Mucosa of rectum (tissue), 2 donors: ENCODE measurements around the gene CAMTA1.
"Not testable (repeated sequence)": the region's sequence is repeated elsewhere in the genome, so short reads cannot be mapped to it uniquely, and the experiment has no call there.

Experiments
- H3K27ac ChIP-seq, 2 donors: one replicate each; pipeline ENCODE4 v1.7.0; 2013; ENCODE audit warnings: inconsistent platforms in 2 of 2, low read depth in 2 of 2, low read length in 2 of 2
- H3K27me3 ChIP-seq, 2 donors: one replicate each; pipeline ENCODE4 v1.7.0; 2013; ENCODE audit warnings: low read length in 2 of 2; ENCODE audit not compliant: control insufficient read depth in 2 of 2, insufficient read depth in 2 of 2
- H3K36me3 ChIP-seq, 2 donors: one replicate each; pipeline ENCODE4 v1.7.0; 2013; ENCODE audit warnings: low read length in 2 of 2; ENCODE audit not compliant: control insufficient read depth in 2 of 2, insufficient read depth in 2 of 2
- H3K4me1 ChIP-seq, 2 donors: one replicate each; pipeline ENCODE4 v1.7.0; 2013; ENCODE audit warnings: low read length in 2 of 2, mild to moderate bottlenecking in 1 of 2; ENCODE audit not compliant: control insufficient read depth in 2 of 2, insufficient read depth in 2 of 2
- H3K4me3 ChIP-seq, 2 donors: one replicate each; pipeline ENCODE4 v1.7.0; 2013; ENCODE audit warnings: low read length in 2 of 2
- H3K9ac ChIP-seq, 2 donors: one replicate each; pipeline ENCODE4 v1.7.0; 2013; ENCODE audit warnings: low read length in 2 of 2, low read depth in 1 of 2, mild to moderate bottlenecking in 1 of 2
- H3K9me3 ChIP-seq, 2 donors: one replicate each; pipeline ENCODE4 v1.7.0; 2013; ENCODE audit warnings: low read length in 2 of 2; ENCODE audit not compliant: control insufficient read depth in 2 of 2
- donor health status: healthy.
- donor health status: Normal muscosa, but diverticular disease.

CAMTA1 gene

GRCh38 chr1:7703321-7704213, 918.3 kb downstream of the CAMTA1 start:
- H3K36me3 ChIP-seq = no peaks in the 10 kb centered on the region
- no peak overlapping the region for H3K9ac ChIP-seq
- H3K27me3 ChIP-seq = peaks cover 3 to 9% of the 10 kb centered on the region in 2 donors
- H3K9me3 ChIP-seq = no peaks in the 10 kb centered on the region
- H3K27ac ChIP-seq = no peak overlapping the region
- H3K4me1 ChIP-seq = peaks cover 0 to 6% of the 10 kb centered on the region in 2 donors
- H3K4me3 ChIP-seq = no peak overlapping the region

DNA sequence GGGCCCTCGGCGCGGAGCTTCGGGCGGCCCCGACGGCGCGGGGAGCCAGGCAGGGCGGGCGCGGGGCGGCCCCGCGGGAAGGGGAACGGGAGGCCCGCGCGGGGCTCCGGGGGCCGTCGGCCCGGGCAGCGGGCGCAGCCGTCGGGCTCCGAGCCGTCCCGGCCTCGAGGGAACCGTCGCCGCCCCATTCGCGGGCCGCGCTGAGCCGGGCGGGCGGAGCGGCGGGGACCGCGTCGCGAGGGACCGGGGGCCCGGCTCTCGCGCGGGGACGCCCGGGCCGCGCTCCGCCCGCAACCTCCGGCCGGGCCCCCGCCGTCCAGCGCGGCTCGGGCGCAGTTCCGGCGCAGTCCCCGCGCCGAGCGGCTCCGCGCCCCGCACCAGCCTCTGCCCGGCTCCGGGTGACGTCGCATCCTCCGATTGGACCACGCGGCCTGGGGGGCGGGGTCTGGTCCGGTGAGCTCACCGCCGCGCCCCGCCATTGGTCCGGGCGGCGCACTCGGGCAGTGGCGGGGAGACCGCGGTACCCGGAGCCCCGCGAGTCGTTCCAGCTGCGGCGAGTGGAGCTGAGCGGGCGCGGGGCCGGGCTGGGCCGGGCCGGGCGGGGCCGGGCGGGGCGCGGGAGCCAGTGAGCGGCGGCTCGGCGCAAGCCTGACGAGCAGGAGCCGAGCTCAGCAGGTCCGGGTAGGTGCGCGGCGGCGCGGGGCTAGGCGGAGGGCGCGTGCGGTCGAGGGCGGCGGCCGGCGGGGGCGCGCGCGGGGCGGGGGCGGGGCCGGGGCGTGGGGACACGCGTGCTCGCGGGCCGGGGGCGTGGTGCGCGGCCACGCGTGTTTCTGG, 919.2 kb downstream of the CAMTA1 start:
- no peaks in the 10 kb centered on the region for H3K9me3 ChIP-seq
- peaks cover 3 to 9% of the 10 kb centered on the region in 2 donors for H3K27me3 ChIP-seq
- H3K4me1 ChIP-seq = peaks cover 0 to 6% of the 10 kb centered on the region in 2 donors
- no peaks in the 10 kb centered on the region for H3K36me3 ChIP-seq
- H3K4me3 ChIP-seq = peak overlapping the region in 1 of 2 donors; percentile 60
- no peak overlapping the region for H3K27ac ChIP-seq
- H3K9ac ChIP-seq = peak overlapping the region in 1 of 2 donors; percentile 53

GRCh38 chr1:7705048-7705907, 920.0 kb downstream of the CAMTA1 start:
- no peaks in the 10 kb centered on the region for H3K9me3 ChIP-seq
- no peaks in the 10 kb centered on the region for H3K36me3 ChIP-seq
- H3K4me3 ChIP-seq = peak overlapping the region; percentile 31 to 60
- H3K27me3 ChIP-seq = peaks cover 3 to 9% of the 10 kb centered on the region in 2 donors
- no peak overlapping the region for H3K27ac ChIP-seq
- H3K4me1 ChIP-seq = peaks cover 0 to 6% of the 10 kb centered on the region in 2 donors
- H3K9ac ChIP-seq = peak overlapping the region in 1 of 2 donors; percentile 53

DNA sequence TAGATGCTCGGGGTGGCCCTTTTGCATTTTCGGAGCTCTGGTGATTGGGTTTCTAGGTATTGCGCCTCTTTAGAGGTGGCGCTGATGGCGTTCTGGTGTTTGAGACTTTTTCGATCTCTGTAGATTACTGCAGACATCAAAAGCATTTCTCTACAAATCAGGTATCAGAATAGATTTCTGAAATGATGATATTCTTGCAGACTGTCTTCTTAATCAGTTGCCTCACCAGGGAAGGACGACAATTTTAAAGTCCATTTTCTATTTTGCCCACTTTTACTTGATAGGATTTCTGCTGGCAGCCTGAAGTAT, 920.6 kb downstream of the CAMTA1 start:
- Histone ChIP-seq H3K27me3 (peaks cover 3 to 9% of the 10 kb centered on the region in 2 donors), H3K9ac (no peak overlapping the region), H3K27ac (no peak overlapping the region), H3K4me1 (peaks cover 0 to 6% of the 10 kb centered on the region in 2 donors), H3K36me3 (no peaks in the 10 kb centered on the region), H3K9me3 (no peaks in the 10 kb centered on the region), H3K4me3 (peak overlapping the region; percentile 31 to 37)

- Histone ChIP-seq H3K36me3 (no peaks in the 10 kb centered on the region), H3K27me3 (peaks cover 0 to 4% of the 10 kb centered on the region in 2 donors), H3K9ac (no peak overlapping the region), H3K27ac (no peak overlapping the region), H3K4me1 (peaks cover 0 to 6% of the 10 kb centered on the region in 2 donors), H3K9me3 (no peaks in the 10 kb centered on the region), H3K4me3 (no peak overlapping the region)
Observed at GRCh38 chr1:7707527-7707926, 922.3 kb downstream of the CAMTA1 start.

DNA sequence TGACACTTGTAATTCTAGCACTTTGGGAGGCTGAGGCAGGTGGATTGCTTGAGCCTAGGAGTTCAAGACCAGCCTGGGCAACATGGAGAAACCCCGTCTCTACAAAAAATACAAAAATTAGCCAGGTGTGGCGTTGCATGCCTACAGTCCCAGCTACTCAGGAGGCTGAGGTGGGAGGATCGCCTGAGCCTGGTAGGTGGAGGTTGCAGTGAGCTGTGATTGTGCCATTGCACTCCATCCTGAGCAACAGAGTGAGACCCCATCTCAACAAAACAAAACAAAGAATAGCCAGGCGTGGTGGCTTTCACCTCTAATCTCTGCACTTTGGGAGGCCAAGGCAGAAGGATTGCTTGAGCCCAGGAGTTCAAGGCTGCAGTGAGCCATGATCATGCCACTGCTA, 922.8 kb downstream of the CAMTA1 start:
- H3K36me3 ChIP-seq, H3K27me3 ChIP-seq, H3K4me1 ChIP-seq, H3K27ac ChIP-seq, H3K9ac ChIP-seq, H3K4me3 ChIP-seq, H3K9me3 ChIP-seq: not testable (repeated sequence)

- Histone ChIP-seq H3K9me3 (no peaks in the 10 kb centered on the region), H3K36me3 (no peaks in the 10 kb centered on the region), H3K4me3 (no peak overlapping the region), H3K27me3 (no peaks in the 10 kb centered on the region), H3K9ac (no peak overlapping the region), H3K27ac (no peak overlapping the region), H3K4me1 (no peaks in the 10 kb centered on the region)
Observed at GRCh38 chr1:7710859-7711258, 925.6 kb downstream of the CAMTA1 start.

GRCh38 chr1:7712731-7713323, 927.6 kb downstream of the CAMTA1 start:
- no peaks in the 10 kb centered on the region for H3K27me3 ChIP-seq
- no peaks in the 10 kb centered on the region for H3K4me1 ChIP-seq
- H3K36me3 ChIP-seq = no peaks in the 10 kb centered on the region
- H3K9me3 ChIP-seq = no peaks in the 10 kb centered on the region
- H3K9ac ChIP-seq = no peak overlapping the region
- no peak overlapping the region for H3K4me3 ChIP-seq
- no peak overlapping the region for H3K27ac ChIP-seq

DNA sequence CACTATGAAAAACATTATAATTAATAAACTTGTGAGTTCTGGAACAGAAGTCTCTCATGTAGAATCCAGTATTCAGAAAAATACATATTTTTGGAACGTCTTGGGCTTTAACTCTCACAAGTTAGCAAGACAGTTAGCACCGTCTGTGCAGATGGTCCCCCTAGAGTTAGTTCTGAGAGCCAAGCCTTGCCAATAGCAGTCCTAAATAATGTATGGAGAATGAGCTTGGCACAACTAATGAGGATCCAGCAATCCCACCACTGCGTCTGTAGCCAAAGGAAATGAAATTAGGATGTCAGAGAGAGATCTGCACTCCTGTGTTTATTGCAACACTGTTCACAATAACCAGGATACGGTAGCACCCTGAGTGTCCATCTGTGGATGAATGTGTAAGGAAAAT, 931.3 kb downstream of the CAMTA1 start:
- Histone ChIP-seq H3K9me3 (no peaks in the 10 kb centered on the region), H3K9ac (no peak overlapping the region), H3K36me3 (no peaks in the 10 kb centered on the region), H3K27ac (no peak overlapping the region), H3K27me3 (no peaks in the 10 kb centered on the region), H3K4me1 (no peaks in the 10 kb centered on the region), H3K4me3 (no peak overlapping the region)
